DOHH2 (cell line): ENCODE results near the gene CPN1.

Experiments
- H3F3A ChIP-seq: fragments of 200-600 bp; sonication (generic), shearing (Covaris generic); 2 replicates; pipeline ENCODE4 v1.6.0; 2016; ENCODE audit warnings: antibody characterized with exemption, mild to moderate bottlenecking; ENCODE audit not compliant: control insufficient read depth, insufficient read depth
- H3K27ac ChIP-seq: fragments of 200-600 bp; sonication (generic); 2 replicates; pipeline ENCODE4 v1.5.1; 2014; ENCODE audit warnings: low read depth, mild to moderate bottlenecking, low read length, moderate library complexity
- H3K27me3 ChIP-seq: fragments of 200-600 bp; sonication (generic); 2 replicates; pipeline ENCODE4 v1.6.1; 2014; ENCODE audit warnings: mild to moderate bottlenecking, low read length, mixed read lengths; ENCODE audit not compliant: control insufficient read depth
- H3K36me3 ChIP-seq: fragments of 200-600 bp; sonication (generic); 2 replicates; pipeline ENCODE4 v1.6.1; 2014; ENCODE audit warnings: mild to moderate bottlenecking, low read length, moderate library complexity, mixed read lengths; ENCODE audit not compliant: control insufficient read depth
- H3K4me1 ChIP-seq: fragments of 200-600 bp; sonication (generic); 2 replicates; pipeline ENCODE4 v1.6.1; 2014; ENCODE audit warnings: mild to moderate bottlenecking, low read length, mixed read lengths; ENCODE audit not compliant: control insufficient read depth
- H3K4me2 ChIP-seq: fragments of 200-600 bp; sonication (generic); 2 replicates; pipeline ENCODE4 v1.6.0; 2014; ENCODE audit warnings: mild to moderate bottlenecking, low read length, moderate library complexity
- H3K4me3 ChIP-seq: fragments of 200-600 bp; sonication (generic); 2 replicates; pipeline ENCODE4 v1.5.1; 2014; ENCODE audit warnings: mild to moderate bottlenecking, low read length, mixed read lengths
- H3K79me2 ChIP-seq: fragments of 200-600 bp; sonication (generic); 2 replicates; pipeline ENCODE4 v1.6.1; 2014; ENCODE audit warnings: mild to moderate bottlenecking, low read length, mixed read lengths; ENCODE audit not compliant: control insufficient read depth
- H3K9me2 ChIP-seq: fragments of 200-600 bp; sonication (generic); replicated peaks from 2 replicates; pipeline ENCODE4 v1.6.1; 2014; ENCODE audit warnings: mild to moderate bottlenecking, low read length, mixed read lengths; ENCODE audit not compliant: control insufficient read depth
- H3K9me3 ChIP-seq: fragments of 200-600 bp; sonication (generic); 2 replicates; pipeline ENCODE4 v1.6.1; 2014; ENCODE audit warnings: antibody characterized with exemption, low read length, mixed read lengths; ENCODE audit not compliant: control insufficient read depth, insufficient read depth
- H4K20me1 ChIP-seq: fragments of 200-600 bp; sonication (generic); 2 replicates; pipeline ENCODE4 v1.6.0; 2014; ENCODE audit warnings: low read depth, mild to moderate bottlenecking, antibody characterized with exemption, low read length, moderate library complexity; ENCODE audit not compliant: control insufficient read depth, insufficient read depth
- EZH2phosphoT487 ChIP-seq: fragments of 200-600 bp; sonication (generic); IDR thresholded peaks from 2 replicates; pipeline ENCODE4 v1.6.1; 2017; ENCODE audit warnings: borderline replicate concordance, mild to moderate bottlenecking, antibody characterized with exemption, low read length, moderate library complexity, mixed read lengths
- TF ChIP-seq, protein P1 (sequence below): fragments of 200-600 bp; sonication (generic); IDR thresholded peaks from one replicate; pipeline ENCODE4 v1.5.1; 2014; ENCODE audit warnings: antibody characterized with exemption, mild to moderate bottlenecking, low read depth, low read length; ENCODE audit not compliant: poor library complexity, severe bottlenecking

The CPN1 gene

DNA sequence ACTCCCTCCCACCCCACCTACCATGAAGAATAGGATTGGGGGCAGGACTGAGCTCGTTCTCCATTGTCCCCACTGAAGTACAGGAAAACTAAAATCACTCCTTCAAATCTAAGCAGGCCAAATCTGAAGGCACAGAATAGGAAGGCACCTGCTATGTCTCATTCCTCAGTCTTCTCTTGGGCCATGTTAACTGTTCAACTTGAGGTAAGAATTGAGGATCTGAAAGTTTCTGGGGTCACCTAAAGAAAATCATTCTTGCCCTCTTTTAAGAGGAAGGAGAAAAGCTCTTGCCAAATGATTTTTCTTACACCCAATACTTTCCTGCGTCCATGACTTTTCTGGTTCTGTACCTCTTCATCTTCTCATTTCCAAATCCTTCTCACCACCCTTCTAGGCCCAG lies 4.9 kb downstream of the CPN1 start:
- Histone ChIP-seq H3K4me1 (no peaks in the 10 kb centered on the region), H3K9me3 (no peaks in the 10 kb centered on the region), H3K4me3 (no peak overlapping the region), H3K79me2 (no peaks in the 10 kb centered on the region), H3K27ac (no peak overlapping the region), H3K4me2 (no peak overlapping the region), H3F3A (no peaks in the 10 kb centered on the region), H3K36me3 (no peaks in the 10 kb centered on the region), H3K9me2 (no peaks in the 10 kb centered on the region), H4K20me1 (no peaks in the 10 kb centered on the region), H3K27me3 (0 out of 2 replicates have a peak, but pooled peaks cover 2% of the 10 kb centered on the region)
- TF ChIP-seq EZH2phosphoT487, result no peak
- TF ChIP-seq, protein P1, sequence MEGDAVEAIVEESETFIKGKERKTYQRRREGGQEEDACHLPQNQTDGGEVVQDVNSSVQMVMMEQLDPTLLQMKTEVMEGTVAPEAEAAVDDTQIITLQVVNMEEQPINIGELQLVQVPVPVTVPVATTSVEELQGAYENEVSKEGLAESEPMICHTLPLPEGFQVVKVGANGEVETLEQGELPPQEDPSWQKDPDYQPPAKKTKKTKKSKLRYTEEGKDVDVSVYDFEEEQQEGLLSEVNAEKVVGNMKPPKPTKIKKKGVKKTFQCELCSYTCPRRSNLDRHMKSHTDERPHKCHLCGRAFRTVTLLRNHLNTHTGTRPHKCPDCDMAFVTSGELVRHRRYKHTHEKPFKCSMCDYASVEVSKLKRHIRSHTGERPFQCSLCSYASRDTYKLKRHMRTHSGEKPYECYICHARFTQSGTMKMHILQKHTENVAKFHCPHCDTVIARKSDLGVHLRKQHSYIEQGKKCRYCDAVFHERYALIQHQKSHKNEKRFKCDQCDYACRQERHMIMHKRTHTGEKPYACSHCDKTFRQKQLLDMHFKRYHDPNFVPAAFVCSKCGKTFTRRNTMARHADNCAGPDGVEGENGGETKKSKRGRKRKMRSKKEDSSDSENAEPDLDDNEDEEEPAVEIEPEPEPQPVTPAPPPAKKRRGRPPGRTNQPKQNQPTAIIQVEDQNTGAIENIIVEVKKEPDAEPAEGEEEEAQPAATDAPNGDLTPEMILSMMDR, result no peak

DNA sequence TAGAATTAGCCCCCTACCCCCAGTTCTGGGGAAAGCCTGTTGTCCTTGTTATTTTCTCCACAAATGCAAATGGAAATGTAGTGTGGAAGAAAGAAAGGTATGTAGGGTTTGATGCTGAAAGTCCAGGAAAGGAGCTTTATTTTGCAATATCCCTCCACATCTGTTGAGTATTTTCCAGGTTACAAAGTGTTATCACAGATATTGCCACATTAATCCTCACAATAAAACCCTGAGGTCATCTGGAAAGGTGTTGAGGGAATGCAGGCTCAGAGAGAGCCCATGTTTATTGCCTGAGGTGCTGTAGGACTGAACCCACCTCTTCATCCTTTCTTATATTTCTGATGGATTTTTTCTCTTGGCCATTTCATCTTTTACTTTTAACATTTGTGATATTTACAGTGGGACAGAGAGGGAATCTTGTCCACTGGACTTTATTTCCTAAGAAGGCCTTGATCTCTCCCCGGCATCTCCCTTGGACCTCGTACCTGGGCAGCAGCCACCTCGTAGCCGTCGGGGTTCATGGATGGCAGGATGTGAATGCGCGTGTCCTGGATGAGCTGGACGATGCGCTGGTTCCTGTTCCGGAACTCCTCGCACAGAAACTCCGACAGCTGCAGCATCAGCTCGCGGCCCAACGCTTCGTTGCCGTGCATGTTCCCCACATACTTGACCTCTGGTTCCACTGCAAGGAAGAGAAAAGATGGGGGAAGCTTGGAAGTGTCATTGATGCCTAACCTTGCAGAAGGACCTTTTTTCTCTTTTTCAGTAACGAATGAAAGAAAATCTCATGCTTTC lies 6.0 kb downstream of the CPN1 start:
- Histone ChIP-seq H3K4me2 (no peak overlapping the region), H3K4me1 (no peaks in the 10 kb centered on the region), H3K36me3 (no peaks in the 10 kb centered on the region), H3K27me3 (0 out of 2 replicates have a peak, but pooled peaks cover 2% of the 10 kb centered on the region), H3K79me2 (no peaks in the 10 kb centered on the region), H3F3A (no peaks in the 10 kb centered on the region), H4K20me1 (no peaks in the 10 kb centered on the region), H3K9me3 (no peaks in the 10 kb centered on the region), H3K27ac (no peak overlapping the region), H3K9me2 (no peaks in the 10 kb centered on the region), H3K4me3 (no peak overlapping the region)
- TF ChIP-seq, protein P1, result no peak
- TF ChIP-seq EZH2phosphoT487, result no peak

DNA sequence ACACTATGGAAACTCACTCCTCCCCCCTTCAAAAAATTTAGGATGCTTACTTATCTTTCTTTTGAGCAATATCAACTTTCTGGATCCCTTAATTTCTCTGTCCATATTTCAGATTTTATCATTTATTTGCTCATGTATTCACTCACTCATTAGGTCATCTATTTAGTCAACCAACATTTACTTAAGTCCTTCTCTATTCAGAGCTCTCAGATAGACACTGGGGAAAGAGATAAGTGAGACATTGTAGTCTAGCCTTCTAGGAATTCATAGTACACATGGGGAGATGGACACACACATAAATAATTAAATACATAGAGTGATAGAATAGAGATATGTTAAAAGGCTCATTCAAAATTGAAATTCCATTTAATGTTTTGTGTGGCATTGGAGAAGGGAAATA lies 9.2 kb downstream of the CPN1 start:
- Histone ChIP-seq H3K4me3 (no peak overlapping the region), H3K9me2 (no peaks in the 10 kb centered on the region), H3K9me3 (no peaks in the 10 kb centered on the region), H4K20me1 (no peaks in the 10 kb centered on the region), H3K27ac (no peak overlapping the region), H3K79me2 (no peaks in the 10 kb centered on the region), H3F3A (no peaks in the 10 kb centered on the region), H3K27me3 (no peaks in the 10 kb centered on the region), H3K36me3 (no peaks in the 10 kb centered on the region), H3K4me1 (no peaks in the 10 kb centered on the region), H3K4me2 (no peak overlapping the region)
- TF ChIP-seq EZH2phosphoT487, result no peak
- TF ChIP-seq, protein P1, result no peak
